GM21390 (cell line): Measurements from ENCODE around the gene PCDHB3.
"Not testable (repeated sequence)": the region's sequence is repeated elsewhere in the genome, so short reads cannot be mapped to it uniquely, and the experiment has no call there.

ENCODE experiments used
- ATAC-seq: cut with Tn5 transposase; IDR thresholded peaks from one replicate; pipeline ENCODE4 v1.9.1; 2021; ENCODE audit not compliant: unreplicated experiment

The PCDHB3 gene

GRCh38 chr5:141135718-141136266 is 35.5 kb downstream of the PCDHB3 start:
- no peak for ATAC-seq

- ATAC-seq: not testable (repeated sequence)
These were observed 37.1 kb downstream of the PCDHB3 start for GRCh38 chr5:141137346-141137745.

GRCh38 chr5:141149812-141150211 is 49.5 kb downstream of the PCDHB3 start, which contains the start of gene PCDHB6:
TSS of gene PCDHB6 (plus strand) at chr5:141150057. CDS start at chr5:141150258, 201 bp downstream.
- no peak for ATAC-seq

GRCh38 chr5:141150224-141150992 is 50.1 kb downstream of the PCDHB3 start:
- no peak for ATAC-seq

GRCh38 chr5:141150993-141151325 is 50.7 kb downstream of the PCDHB3 start:
- no peak for ATAC-seq

GRCh38 chr5:141151632-141152031 is 51.4 kb downstream of the PCDHB3 start:
- not testable (repeated sequence) for ATAC-seq

GRCh38 chr5:141152096-141152495 is 51.8 kb downstream of the PCDHB3 start:
- not testable (repeated sequence) for ATAC-seq
